WI38 (cell line): ENCODE results near the gene P4HA2.

Source experiments
- H3K4me3 ChIP-seq: 2 replicates; pipeline ENCODE4 v1.5.1; 2011; ENCODE audit warnings: low read depth, mild to moderate bottlenecking, control low read depth, low read length
- TF ChIP-seq, protein P1 (sequence below): IDR thresholded peaks from 2 replicates; pipeline ENCODE4 v1.5.1; 2012; ENCODE audit warnings: low read depth, mild to moderate bottlenecking, control low read depth, low read length

Gene P4HA2

GRCh38 chr5:132203464-132203818, 24.2 kb downstream of the P4HA2 start:
- TF ChIP-seq, protein P1, sequence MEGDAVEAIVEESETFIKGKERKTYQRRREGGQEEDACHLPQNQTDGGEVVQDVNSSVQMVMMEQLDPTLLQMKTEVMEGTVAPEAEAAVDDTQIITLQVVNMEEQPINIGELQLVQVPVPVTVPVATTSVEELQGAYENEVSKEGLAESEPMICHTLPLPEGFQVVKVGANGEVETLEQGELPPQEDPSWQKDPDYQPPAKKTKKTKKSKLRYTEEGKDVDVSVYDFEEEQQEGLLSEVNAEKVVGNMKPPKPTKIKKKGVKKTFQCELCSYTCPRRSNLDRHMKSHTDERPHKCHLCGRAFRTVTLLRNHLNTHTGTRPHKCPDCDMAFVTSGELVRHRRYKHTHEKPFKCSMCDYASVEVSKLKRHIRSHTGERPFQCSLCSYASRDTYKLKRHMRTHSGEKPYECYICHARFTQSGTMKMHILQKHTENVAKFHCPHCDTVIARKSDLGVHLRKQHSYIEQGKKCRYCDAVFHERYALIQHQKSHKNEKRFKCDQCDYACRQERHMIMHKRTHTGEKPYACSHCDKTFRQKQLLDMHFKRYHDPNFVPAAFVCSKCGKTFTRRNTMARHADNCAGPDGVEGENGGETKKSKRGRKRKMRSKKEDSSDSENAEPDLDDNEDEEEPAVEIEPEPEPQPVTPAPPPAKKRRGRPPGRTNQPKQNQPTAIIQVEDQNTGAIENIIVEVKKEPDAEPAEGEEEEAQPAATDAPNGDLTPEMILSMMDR: no peak
- H3K4me3 ChIP-seq: no peak overlapping the region

- TF ChIP-seq, protein P1: no peak
- no peak overlapping the region for H3K4me3 ChIP-seq
These were observed 24.8 kb downstream of the P4HA2 start for GRCh38 chr5:132202711-132203463.

- TF ChIP-seq, protein P1: no peak
- no peak overlapping the region for H3K4me3 ChIP-seq
These were observed 28.5 kb downstream of the P4HA2 start for GRCh38 chr5:132199116-132199680.

DNA sequence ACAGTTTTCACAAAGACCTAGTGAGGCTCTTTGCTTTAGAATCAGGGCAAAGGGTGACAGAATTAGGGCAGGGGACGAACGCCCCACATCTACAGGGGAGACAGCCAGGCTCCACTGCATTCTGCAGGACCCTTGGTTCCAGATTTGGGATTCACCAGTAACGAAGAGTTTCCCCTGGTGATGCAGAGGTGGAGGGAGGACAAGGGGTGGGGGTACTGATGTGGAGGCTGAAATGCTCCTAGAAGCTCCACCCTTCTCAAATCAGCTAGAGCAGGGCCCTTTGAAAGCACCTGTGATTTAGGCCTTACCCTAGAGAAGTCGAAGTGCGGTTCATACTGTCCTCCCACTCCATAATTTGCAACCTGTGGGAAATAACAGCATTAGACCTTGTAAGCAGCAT, 29.1 kb downstream of the P4HA2 start:
- no peak overlapping the region for H3K4me3 ChIP-seq
- TF ChIP-seq, protein P1: no peak

GRCh38 chr5:132195727-132196126, 31.9 kb downstream of the P4HA2 start:
- TF ChIP-seq, protein P1: no peak
- H3K4me3 ChIP-seq: no peak overlapping the region

GRCh38 chr5:132193165-132193694, 34.4 kb downstream of the P4HA2 start:
- no peak overlapping the region for H3K4me3 ChIP-seq
- TF ChIP-seq, protein P1: no peak

- TF ChIP-seq, protein P1: peak; percentile 75
- H3K4me3 ChIP-seq: no peak overlapping the region
These were observed 37.4 kb downstream of the P4HA2 start for GRCh38 chr5:132190161-132190817.
